Inferior parietal cortex (tissue), 1 donor: Measurements from ENCODE around the gene HAVCR2.

Experiments used
- DNase-seq: peaks from one replicate; pipeline ENCODE4 v3.0.0-alpha.2; 2016; ENCODE audit errors: extremely low spot score

Gene HAVCR2

GRCh38 chr5:157108976-157109375, at the start of gene HAVCR2:
HAVCR2 (minus strand) TSS chr5:157109044; CDS start chr5:157108983, 61 bp downstream.
- peak; percentile 37 for DNase-seq

GRCh38 chr5:157157293-157157891, 48.5 kb upstream of the HAVCR2 start:
- no peak for DNase-seq

GRCh38 chr5:157155297-157155696, 46.5 kb upstream of the HAVCR2 start:
- DNase-seq = no peak

- no peak for DNase-seq
Observed at GRCh38 chr5:157150995-157151394, 42.2 kb upstream of the HAVCR2 start.

DNA sequence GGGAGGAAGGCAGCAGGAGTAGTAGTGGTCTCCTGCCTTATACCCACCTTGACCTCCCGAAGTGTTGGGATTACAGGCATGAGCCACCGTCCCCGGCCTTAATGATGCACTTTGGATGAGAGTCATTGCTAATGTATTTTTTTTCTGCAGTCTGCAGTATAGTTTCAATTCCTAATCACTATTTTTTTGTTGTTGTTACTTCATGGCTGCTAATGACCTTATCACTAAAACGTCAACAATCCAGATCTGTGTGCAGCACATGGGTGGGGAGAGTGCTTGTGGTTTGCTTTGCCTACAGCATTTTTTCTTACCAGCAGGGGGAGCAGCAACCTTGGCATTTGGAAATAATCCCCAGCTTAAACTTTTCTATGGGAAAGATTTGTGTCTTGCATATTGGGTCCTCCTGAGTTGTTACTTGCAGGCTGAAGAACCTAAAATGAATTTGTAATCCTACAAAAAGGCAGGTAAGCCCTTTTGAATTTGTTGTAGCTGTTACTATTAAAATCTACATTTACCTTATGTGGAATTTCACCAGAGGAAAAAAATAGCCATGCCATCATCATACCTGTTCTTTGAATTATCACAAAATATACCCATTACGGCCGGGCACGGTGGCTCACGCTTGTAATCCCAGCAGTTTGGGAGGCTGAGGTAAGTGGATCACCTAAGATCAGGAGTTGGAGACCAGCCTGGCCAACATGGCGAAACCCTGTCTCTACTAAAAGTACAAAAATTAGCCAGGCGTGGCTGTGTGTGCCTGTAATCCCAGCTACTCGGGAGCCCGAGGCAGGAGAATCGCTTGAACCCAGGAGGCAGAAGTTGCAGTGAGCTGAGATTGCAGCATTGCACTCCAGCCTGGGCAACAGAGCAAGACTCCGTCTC, 40.1 kb upstream of the HAVCR2 start:
- DNase-seq = peak; percentile 90

DNA sequence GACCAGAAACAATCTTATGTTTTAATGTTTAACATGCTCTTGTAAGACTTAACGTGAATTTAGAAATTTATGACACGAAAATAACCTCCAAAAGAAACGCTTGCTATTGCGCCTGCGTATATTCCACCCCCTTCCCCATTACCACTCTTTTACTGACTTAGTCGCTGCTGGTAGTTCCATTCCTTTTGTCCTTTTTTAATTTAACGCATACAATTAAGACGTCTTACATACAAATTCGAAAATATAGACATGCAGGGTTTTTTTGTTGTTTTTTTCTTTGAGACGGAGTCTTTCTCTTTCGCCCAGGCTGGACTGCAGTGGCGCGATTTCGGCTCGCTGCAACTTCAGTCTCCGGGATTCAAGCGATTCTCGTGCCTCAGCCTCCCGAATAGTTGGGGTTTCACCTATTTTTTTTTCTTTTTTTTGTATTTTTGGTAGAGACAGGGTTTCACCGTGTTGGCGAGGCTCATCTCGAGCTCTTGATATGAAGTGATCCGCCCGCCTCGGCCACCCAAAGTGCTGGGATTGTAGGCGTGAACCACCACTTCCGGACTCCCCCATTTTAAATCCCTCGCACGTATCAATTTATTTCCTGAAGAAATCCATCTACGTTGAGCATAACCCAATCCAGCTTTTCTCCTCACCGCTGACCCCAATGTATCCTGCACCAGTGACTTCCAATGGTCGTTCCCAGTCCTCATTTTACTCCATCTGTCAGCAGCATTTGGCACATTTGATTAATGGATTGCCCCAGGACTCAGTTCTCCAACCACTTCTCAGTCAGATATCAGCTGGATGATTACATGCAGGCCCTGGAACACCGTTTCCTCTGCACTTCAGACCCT, 34.5 kb upstream of the HAVCR2 start:
- DNase-seq = no peak

DNA sequence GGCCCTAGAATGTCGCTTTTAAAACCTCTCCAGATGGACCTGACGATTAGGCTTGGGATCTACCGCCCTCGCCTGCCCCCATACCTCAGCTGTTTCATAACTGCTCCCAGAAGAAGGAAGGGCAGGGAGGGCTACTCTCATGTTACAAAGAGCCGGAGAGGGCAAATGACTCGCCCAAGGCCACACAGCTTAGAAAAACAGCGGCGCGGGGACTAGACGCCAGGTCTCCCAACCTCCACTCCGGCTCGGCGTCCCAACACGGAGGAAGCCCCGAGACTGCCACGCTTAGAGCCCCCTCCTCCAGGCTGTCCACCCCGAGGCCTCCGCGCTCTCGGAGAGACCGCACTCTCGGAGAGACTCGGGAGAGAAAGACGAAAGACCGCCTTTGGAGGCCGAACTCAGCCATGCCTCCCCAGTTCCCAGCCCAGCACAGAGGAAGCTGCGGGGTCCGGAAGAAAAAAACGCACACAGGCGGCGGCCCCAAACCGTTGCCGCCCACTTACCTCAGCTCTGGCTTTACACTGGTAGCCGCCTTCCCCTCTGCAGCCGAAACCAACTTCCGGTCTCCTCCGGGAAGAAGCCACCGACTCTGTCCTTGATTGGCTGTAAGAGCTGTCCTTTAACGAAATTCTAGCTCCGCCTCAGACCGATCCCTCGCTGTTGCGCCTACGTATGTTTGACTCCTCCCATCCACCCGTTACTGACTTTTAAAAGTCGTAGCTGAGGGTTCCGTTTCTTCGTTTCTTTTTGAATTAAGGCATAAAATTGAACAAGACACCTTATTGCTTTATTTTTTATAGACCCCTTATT, 33.7 kb upstream of the HAVCR2 start, which contains the start of gene MED7:
TSS of gene MED7 (minus strand) at position 549 of the 810 bp plus-strand sequence. CDS start 3,434 bp downstream, outside the sequence.
- DNase-seq = peak; percentile 100

GRCh38 chr5:157137691-157138090, 28.8 kb upstream of the HAVCR2 start:
- peak; percentile 37 for DNase-seq

- no peak for DNase-seq
Observed at GRCh38 chr5:157132281-157132612, 23.4 kb upstream of the HAVCR2 start.

GRCh38 chr5:157130925-157131324, 22.1 kb upstream of the HAVCR2 start:
- DNase-seq = no peak

DNA sequence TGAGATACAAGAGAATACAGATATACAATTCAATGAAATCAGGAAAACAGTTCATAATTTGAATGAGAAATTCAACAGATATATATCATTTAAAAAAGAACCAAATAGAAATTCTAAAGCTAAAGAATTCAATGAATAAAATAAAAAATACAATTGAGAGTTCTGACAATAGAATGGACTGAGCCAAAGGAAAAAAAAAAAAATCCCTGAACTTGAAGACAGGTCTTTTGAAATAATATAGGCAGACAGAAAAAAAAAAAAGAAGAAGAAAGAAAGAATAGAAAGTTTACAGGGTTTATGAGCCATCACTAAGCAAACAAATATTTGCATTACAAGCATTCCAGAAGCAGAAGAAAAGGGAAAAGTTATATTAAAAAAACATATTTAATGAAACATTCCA, 12.9 kb upstream of the HAVCR2 start:
- no peak for DNase-seq

DNA sequence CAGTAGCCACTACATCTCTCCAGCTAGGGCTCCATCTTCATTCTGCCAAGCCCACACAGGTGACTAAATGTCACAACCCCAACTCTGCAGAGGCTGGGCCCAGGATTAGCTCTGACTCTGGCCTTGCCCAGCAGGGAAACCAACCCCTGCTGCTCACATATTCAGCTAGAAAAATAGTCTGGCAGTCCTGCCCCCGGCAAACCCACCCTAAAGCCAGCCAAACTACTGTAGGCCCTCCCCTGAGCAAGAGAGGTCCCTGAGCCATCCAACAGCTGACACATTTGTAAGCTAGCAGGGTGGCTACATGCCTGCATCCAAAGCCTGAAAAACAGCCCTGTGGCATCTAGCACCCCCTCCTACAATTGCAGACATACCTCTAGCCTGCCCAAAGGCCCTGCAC, 11.3 kb upstream of the HAVCR2 start:
- no peak for DNase-seq

- no peak for DNase-seq
Observed at GRCh38 chr5:157116483-157116954, 7.7 kb upstream of the HAVCR2 start.

DNA sequence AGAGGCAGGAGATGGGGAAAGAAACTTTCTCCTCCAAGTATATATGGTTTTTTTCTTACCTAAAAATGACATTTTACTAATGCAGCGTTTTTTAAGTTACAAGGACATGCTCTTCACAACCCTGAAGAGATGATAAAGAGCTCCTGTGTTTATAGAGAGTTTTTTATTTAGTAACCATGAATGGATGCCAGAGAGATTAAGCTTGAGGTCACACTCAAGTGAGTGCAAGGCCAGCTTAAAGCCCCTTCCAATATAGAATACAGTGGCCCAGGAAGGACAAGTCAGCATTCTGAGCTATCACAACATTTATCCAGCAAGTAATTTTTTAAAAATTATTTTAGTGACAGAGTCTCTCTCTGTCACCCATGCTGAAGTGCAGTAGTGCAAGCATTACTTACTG, 6.7 kb upstream of the HAVCR2 start:
- DNase-seq = no peak

DNA sequence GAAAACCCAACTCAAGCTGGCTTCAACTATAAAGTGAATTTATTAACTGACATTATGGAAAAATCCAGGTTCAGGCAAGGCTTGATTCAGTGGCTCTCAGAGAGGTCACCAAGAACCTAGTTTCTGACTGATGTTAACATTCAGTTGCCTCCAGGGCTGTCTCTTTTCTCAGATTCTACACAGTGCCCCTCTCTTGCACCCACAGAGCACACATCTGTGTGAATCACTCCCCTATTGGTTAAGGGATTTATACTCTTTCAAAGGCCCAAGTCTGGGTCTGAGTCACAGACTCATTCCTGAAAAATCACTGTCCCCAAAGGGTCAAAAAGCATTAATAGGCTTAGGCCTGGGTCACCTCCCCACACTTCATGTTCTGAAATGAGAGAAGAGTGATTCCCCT, 6.2 kb upstream of the HAVCR2 start:
- DNase-seq = no peak

DNA sequence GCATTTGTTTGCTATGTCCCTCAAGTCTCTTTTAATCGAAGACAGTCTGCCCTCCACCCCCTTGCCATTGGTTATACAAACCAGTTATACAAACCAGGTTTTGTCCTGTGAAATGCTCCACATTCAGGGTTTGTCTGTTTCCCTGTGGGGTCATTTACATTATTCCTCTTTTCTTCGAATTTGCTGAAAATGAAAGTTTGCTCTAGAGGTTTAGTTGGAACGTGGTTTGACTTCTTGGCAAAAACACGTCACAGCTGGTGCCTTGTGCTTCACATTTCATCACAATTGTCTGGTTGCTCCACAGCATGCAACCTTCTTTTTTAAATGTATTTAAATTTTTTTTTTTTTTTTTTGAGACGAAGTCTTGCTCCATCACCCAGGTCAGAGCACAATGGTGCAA, 4.2 kb upstream of the HAVCR2 start:
- DNase-seq = no peak

- no peak for DNase-seq
Observed at GRCh38 chr5:157109744-157110143, 900 bp upstream of the HAVCR2 start.

- no peak for DNase-seq
Observed at GRCh38 chr5:157107508-157107907, 1.3 kb downstream of the HAVCR2 start.

GRCh38 chr5:157106630-157107461, 2.0 kb downstream of the HAVCR2 start:
- no peak for DNase-seq

- no peak for DNase-seq
Observed at GRCh38 chr5:157100140-157100679, 8.6 kb downstream of the HAVCR2 start.
